LNCAP (cell line): ENCODE measurements around the gene RHBDD1.
A peak's percentile ranks its signal among the peaks of the same experiment; 100 is the strongest.

Source experiments
- CTCF ChIP-seq: fragments of 450-650 bp; IDR thresholded peaks from 2 replicates; pipeline ENCODE4 v1.5.1; 2017; ENCODE audit warnings: mild to moderate bottlenecking

The RHBDD1 gene, protein sequence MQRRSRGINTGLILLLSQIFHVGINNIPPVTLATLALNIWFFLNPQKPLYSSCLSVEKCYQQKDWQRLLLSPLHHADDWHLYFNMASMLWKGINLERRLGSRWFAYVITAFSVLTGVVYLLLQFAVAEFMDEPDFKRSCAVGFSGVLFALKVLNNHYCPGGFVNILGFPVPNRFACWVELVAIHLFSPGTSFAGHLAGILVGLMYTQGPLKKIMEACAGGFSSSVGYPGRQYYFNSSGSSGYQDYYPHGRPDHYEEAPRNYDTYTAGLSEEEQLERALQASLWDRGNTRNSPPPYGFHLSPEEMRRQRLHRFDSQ

DNA sequence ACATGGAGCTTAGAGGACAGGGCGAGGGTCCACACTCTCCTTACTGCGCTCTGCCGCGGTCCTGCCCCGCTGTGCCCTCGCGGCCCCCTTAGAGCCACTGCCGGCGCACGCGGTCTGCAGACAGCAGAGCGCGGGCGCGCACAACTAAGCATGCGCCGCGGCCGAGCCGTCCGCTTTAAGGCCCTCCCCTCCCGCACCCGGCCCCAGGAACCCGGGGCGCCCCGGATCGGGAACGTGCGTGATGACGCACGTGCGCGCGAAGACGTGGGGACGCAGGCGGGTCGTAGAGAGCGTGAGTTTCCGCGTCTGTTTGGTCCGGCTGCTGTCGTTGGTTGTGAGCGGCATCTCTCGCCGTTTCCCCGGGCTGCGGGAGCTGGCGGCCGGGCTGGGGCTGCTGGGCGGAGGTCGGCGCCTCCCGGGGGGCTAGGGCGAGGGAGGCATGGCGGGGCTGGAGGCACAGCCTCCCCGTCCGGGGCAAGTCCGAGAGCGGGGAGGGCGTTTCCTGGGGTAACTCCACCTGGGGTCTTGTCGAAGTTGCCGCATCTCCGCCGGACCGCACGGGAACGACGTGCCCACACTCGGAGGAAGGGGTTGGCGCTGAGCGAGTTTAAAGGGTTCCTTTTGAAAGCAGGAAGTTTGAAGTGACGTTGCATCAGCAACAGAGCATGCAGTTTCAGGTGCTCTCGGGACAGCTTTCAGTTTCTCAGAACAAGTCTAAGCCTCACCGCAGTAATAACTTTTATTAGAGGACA, at the start of gene RHBDD1:
TSS of gene RHBDD1 (plus strand) at position 259 of the 752 bp plus-strand sequence. CDS start 28,640 bp downstream, outside the sequence.
- no peak for TF ChIP-seq CTCF

GRCh38 chr2:226788064-226788463, 47.8 kb upstream of the RHBDD1 start:
- TF ChIP-seq CTCF = no peak

GRCh38 chr2:226788881-226789490, 46.9 kb upstream of the RHBDD1 start:
- TF ChIP-seq CTCF = no peak

GRCh38 chr2:226790011-226790410, 45.8 kb upstream of the RHBDD1 start:
- TF ChIP-seq CTCF = no peak

DNA sequence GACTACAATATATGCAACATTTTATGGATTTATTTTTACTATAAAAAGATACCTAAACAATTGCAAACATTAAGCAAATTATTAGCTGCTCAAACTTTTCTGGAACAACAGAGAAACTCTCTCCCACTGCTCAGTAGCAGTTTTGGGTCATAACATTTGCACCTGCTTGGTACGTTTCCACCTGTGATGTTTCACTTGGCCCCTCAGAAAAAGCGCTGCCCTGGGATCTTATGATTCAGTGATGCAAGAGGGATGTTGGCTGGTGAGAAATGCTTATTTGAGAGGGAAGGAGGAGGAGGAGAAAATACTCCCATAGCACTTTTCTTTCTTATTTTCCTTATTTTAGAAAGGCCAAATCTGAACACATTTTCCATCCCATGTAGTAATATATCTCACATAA, 45.4 kb upstream of the RHBDD1 start:
- no peak for TF ChIP-seq CTCF

- TF ChIP-seq CTCF = no peak
Measured at GRCh38 chr2:226791056-226791486, 44.8 kb upstream of the RHBDD1 start.

GRCh38 chr2:226791487-226792081, 44.3 kb upstream of the RHBDD1 start:
- TF ChIP-seq CTCF = peak; percentile 13; the same call in 1 of the 2 replicates
